GM10248 (cell line): Measurements from ENCODE around the gene YWHAG.
A peak's percentile ranks its signal among the peaks of the same experiment; 100 is the strongest.
"Not testable (repeated sequence)": the region's sequence is repeated elsewhere in the genome, so short reads cannot be mapped to it uniquely, and the experiment has no call there.

ENCODE experiments used
- CTCF ChIA-PET: fragments of 300-600 bp; sonication (Branson Sonifier 250); formaldehyde crosslinking; extraction: SDS; loops from one replicate; lab custom pipeline; 2021; ENCODE audit warnings: antibody characterized with exemption; lab: Yijun Ruan, JAX
- POLR2A ChIA-PET: fragments of 350-650 bp; sonication (Branson Sonifier 250); formaldehyde crosslinking; extraction: SDS; loops from one replicate; lab custom pipeline; 2020; ENCODE audit warnings: antibody characterized with exemption; lab: Yijun Ruan, JAX
- DNase-seq: peaks from one replicate; pipeline ENCODE4 v3.0.0; 2012; ENCODE audit errors: extremely low spot score
- TF ChIP-seq, protein P1 (sequence below): IDR thresholded peaks from 2 replicates; pipeline ENCODE4 v1.5.1; 2012; ENCODE audit warnings: mild to moderate bottlenecking, low read depth; ENCODE audit errors: extremely low read depth, missing control alignments, control extremely low read depth

The YWHAG gene

DNA sequence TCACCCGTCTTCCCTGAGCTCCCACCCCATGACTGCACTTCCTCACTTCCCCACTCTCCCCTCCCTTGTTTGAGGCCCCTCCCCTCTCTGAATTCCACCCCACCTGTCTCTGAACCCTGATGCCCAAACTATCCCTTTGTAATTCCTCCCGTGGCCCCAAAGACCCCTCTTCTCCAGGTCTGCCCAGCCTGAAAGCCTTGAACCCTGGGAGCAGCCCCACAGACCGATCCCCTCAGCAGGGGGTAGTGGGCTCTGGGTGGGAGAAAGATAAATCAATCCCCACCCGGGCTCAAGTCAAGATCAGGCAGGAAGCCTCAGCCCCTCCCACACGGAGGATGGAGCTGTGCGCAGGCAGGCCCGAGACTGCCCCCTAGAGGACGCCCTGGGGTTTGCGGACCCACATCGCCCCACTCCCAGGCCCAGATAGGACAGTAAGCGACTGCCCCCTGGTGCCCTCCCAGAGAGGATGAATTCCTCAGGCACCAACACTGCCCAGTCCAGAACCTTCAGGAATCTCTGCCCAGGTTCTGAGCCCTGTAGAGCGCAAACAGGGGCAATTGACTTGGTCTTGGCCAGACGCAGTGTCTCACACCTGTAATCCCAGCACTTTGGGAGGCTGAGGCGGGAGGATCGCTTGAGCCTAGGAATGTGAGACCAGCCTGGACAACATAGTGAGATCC, 44.6 kb downstream of the YWHAG start:
- TF ChIP-seq, protein P1, sequence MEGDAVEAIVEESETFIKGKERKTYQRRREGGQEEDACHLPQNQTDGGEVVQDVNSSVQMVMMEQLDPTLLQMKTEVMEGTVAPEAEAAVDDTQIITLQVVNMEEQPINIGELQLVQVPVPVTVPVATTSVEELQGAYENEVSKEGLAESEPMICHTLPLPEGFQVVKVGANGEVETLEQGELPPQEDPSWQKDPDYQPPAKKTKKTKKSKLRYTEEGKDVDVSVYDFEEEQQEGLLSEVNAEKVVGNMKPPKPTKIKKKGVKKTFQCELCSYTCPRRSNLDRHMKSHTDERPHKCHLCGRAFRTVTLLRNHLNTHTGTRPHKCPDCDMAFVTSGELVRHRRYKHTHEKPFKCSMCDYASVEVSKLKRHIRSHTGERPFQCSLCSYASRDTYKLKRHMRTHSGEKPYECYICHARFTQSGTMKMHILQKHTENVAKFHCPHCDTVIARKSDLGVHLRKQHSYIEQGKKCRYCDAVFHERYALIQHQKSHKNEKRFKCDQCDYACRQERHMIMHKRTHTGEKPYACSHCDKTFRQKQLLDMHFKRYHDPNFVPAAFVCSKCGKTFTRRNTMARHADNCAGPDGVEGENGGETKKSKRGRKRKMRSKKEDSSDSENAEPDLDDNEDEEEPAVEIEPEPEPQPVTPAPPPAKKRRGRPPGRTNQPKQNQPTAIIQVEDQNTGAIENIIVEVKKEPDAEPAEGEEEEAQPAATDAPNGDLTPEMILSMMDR = peak; percentile 100
- ChIA-PET POLR2A (interaction anchor here (1.3 to 2.4 kb wide), 2 partner anchors 9 to 11 kb away, joined by 6 to 9 read pairs; no protein-coding TSS in a partner anchor), CTCF (interaction anchor here (0.5 to 17.2 kb wide), 37 partner anchors 8 to 261 kb away, joined by 3 to 339 read pairs (median 4); partner anchors contain the start of genes HSPB1 and SRRM3)
- DNase-seq = peak; percentile 92

DNA sequence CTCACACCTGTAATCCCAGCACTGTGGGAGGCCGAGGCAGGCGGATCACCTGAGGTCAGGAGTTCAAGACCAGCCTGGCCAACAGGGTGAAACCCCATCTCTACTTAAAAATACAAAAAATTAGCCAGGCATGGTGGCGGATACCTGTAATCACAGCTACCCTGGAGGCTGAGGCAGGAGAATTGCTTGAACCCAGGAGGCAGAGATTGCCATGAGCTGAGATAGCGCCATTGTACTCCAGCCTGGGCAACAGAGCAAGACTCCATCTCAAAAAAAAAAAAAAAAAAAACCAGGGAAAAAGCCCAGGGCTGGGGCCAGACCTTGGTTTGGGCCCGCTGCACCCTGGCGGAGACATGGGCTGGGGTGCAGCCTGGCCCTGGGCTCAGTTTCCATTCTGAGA, 47.0 kb downstream of the YWHAG start:
- DNase-seq, POLR2A ChIA-PET: not testable (repeated sequence)
- CTCF ChIA-PET = interaction anchor here (1.0 to 17.2 kb wide), 4 partner anchors 21 to 135 kb away, joined by 3 to 339 read pairs (median 70); partner anchors contain the start of genes SRRM3 and YWHAG

DNA sequence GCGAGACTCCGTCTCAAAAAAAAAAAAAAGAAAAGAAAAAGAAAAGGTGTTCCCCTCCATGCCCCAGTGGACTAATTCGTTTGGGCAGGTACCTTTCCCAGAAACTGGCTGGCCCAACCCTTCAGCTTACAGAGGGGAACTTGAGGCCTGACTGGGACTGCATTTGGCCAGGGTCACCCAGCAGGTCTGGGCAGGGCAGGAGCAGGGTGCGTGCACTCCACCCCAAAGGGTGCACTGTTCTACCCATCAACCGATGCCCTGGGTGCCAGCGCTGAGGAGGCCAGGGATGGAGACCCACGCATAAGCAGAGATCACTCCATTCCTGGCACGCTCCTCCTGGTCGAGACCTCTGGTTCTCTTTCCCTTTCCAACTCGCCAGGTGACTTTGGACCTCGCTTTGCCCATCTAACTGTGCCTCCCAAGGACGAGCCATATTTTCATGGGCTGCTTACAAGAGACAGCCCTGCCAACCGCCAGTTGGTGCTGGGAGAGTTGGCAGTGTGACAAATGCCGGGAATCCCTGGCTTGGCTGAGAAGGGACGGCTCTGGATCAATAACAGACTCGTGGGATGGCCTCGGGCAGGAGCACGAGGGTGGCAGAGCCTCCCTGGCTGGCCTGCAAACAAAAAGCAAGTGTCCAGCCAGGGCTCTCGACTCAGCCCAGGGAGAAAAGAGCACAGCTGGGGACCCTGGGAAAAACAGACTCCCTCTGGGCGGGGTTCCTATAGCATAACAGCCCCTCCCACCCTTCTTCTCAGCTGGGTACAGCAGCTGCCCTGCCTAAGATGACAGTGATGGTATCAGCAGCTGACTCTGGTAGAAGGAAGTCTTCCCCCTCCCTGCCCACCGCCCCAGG, 48.5 kb downstream of the YWHAG start:
- DNase-seq = no peak
- TF ChIP-seq, protein P1 = no peak
- POLR2A ChIA-PET = no interaction called here
- CTCF ChIA-PET = interaction anchor here (9.0 to 17.2 kb wide), 2 partner anchors 20 to 134 kb away, joined by 136 to 339 read pairs; no protein-coding TSS in a partner anchor

DNA sequence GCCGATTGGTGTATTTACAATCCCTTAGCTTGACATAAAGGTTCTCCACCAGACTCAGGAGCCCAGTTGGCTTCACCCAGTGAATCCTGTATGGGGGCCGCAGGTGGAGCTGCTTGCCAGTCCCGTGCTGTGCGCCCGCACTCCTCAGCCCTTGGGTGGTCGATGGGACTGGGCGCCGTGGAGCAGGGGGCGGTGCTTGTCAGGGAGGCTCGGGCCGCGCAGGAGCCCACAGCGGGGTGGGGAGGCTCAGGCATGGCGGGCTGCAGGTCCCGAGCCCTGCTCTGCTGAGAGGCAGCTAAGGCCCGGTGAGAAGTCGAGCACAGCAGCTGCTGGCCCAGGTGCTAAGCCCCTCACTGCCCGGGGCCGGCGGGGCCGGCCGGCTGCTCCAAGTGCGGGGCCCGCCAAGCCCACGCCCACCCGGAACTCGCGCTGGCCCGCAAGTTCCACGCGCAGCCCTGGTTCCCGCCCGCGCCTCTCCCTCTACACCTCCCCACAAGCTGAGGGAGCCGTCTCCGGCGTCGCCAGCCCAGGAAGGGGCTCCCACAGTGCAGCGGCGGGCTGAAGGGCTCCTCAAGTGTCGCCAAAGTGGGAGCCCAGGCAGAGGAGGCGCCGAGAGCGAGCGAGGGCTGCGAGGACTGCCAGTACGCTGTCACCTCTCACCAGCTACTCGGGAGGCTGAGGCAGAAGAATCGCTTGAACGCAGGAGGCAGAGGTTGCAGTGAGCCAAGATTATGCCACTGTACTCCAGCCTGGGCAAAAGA, 49.3 kb downstream of the YWHAG start:
- POLR2A ChIA-PET, DNase-seq: not testable (repeated sequence)
- CTCF ChIA-PET = interaction anchor here (1.6 to 17.2 kb wide), 2 partner anchors 19 to 131 kb away, joined by 9 to 339 read pairs; no protein-coding TSS in a partner anchor

- DNase-seq, POLR2A ChIA-PET: not testable (repeated sequence)
- CTCF ChIA-PET = interaction anchor here (1.6 to 17.2 kb wide), 2 partner anchors 18 to 131 kb away, joined by 9 to 339 read pairs; no protein-coding TSS in a partner anchor
Measured at GRCh38 chr7:76308874-76309273, 49.9 kb downstream of the YWHAG start.

DNA sequence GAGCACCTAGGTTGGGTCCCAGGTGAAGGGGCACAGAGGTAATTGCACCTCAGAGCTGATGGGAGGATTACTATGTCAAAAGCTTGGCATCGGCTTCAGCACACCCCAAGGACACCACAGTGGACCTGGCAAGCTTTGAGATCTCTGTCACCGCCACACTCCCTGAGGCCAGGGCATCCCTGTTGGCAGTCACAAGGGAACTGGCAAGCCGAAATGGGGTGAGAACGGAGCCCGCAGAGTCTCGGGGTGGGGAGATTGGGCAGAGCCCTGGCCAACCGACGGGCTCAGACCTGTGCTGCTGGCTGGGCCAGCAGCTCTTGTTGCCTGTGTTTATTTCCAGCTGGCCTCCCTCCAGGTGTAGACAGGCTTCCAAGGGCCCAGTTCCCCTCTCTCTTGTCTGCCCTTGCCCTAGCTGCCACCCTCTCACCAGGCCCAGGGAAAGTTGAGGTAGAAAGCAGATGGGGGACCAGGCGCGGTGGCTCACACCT, 53.9 kb downstream of the YWHAG start:
- ChIA-PET CTCF (interaction anchor here (1.4 to 17.2 kb wide), 4 partner anchors 9 to 42 kb away, joined by 5 to 339 read pairs (median 24); no protein-coding TSS in a partner anchor), POLR2A (interaction anchor here (0.7 to 3.1 kb wide), 4 partner anchors 9 to 138 kb away, joined by 3 to 12 read pairs (median 4); no protein-coding TSS in a partner anchor)
- DNase-seq = no peak
- TF ChIP-seq, protein P1 = no peak

GRCh38 chr7:76303202-76304147, 55.3 kb downstream of the YWHAG start:
- TF ChIP-seq, protein P1 = no peak
- DNase-seq = peak; percentile 84
- POLR2A ChIA-PET = interaction anchor here (0.5 to 1.8 kb wide), 12 partner anchors 10 to 255 kb away, joined by 3 to 9 read pairs (median 4); partner anchors contain the start of gene YWHAG
- CTCF ChIA-PET = interaction anchor here (2.4 to 3.1 kb wide), 3 partner anchors 11 to 29 kb away, joined by 7 to 26 read pairs (median 23); no protein-coding TSS in a partner anchor
